Lower leg skin (tissue), 3 donors: ENCODE measurements around the gene CLK1.

ENCODE experiments used
- CTCF ChIP-seq, 3 donors: fragments of 450-650 bp; IDR thresholded peaks; one replicate each; pipeline ENCODE4 v1.5.1; 2016; ENCODE audit warnings: antibody characterized with exemption in 3 of 3, mild to moderate bottlenecking in 3 of 3, moderate library complexity in 2 of 3
- POLR2A ChIP-seq, 2 donors: fragments of 450-650 bp; IDR thresholded peaks; one replicate each; pipeline ENCODE4 v1.6.1; 2016 to 2017; ENCODE audit warnings: antibody characterized with exemption in 2 of 2, mild to moderate bottlenecking in 1 of 2, moderate library complexity in 1 of 2

- TF ChIP-seq CTCF (IDR thresholded peaks at IDR 0.05) (no peak), POLR2A (IDR thresholded peaks at IDR 0.05) (no peak)
Measured at GRCh38 chr2:200861617-200862155, 2.8 kb downstream of the CLK1 start.
